A172 (cell line): ENCODE results near the gene SLMAP. TPM values are rescaled to one million over a fixed set of nuclear protein-coding genes. Genes with fewer than 3 reads are reported as not detected.

Source experiments
- DNase-seq: peaks from one replicate; pipeline ENCODE4 v3.0.0-alpha.2; 2015; ENCODE audit warnings: low spot score
- total RNA-seq: library from RNA; depleted of rRNA; stranded (reverse); fragments of >200 nt; shearing (Covaris generic); gene quantifications from 2 replicates; pipeline ENCODE4 v1.2.3, GENCODE V29; 2014

The SLMAP gene
- total RNA-seq, 1 experiment from 2014 or later: 61.8 TPM

DNA sequence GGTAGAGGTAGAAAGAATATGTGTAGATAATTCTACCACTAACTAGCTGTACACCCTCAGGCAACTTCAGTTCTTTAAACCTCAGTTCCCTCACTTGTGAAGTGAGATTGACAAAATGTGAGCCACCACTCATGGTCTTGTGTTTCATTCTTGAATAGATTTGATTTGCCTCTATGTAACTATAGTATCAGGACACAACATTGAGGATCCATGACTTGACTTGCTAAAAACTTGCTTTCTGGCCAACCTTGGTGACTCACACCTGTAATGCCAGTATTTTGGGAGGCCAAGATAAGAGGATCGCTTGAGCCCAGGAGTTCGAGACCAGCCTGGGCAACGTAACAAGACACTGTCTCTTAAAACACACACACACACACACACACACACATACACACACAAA lies 136.3 kb downstream of the SLMAP start:
- no peak for DNase-seq

DNA sequence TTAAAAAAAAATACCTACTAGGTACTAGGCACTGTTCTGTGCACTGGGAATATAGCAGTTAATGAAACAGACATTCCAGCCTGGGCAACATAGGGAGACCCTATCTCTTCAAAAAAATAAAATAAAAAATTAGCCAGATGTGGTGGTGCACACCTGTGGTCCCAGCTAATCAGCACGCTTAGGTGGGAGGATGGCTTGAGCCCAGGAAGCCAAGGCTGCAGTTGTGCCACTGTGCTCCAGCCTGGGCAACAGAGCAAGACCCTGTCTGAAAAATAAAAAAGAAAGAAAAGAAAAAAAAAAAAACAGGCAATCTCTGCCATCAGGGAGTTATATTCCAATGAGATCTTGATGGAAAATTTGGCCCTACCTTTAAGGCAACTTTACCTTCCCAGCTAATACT lies 137.0 kb downstream of the SLMAP start:
- DNase-seq: no peak

DNA sequence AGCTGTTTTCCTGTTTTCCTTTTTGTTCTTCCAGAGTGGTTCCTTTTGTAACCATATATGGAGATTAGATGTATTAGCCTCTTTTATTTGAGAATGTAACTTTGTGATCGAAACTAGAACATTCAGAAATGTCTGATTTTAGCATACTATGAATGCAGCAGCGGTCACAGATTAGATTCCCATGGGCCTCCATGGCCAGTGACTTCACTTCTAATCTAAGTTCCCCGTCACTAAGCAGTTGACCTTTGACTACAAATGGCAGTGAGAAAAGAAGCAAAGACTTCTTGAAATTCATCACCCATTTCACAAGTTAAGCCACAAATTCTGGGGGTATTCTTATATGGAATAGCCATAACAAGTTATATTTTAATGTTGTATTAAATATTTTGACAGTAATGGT lies 137.6 kb downstream of the SLMAP start:
- DNase-seq: no peak

DNA sequence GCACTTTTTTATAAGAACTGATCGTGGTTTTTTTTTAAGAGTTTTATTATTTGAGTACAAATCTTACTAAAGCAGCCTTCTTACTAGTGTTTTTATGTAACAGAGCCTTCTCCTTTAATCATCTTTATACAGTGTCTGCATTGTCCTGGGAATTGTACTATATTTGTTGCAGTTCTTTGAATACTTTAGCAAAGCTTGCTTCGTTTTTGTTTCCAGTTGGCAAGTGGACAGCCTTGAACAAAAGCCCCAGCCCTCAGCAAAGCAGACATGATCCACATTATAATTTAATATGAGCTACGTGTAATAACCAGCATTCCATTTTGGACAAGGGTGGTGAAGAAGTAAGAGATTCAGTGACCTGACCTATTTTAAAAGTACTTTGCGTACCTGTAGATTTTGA lies 139.9 kb downstream of the SLMAP start:
- no peak for DNase-seq

DNA sequence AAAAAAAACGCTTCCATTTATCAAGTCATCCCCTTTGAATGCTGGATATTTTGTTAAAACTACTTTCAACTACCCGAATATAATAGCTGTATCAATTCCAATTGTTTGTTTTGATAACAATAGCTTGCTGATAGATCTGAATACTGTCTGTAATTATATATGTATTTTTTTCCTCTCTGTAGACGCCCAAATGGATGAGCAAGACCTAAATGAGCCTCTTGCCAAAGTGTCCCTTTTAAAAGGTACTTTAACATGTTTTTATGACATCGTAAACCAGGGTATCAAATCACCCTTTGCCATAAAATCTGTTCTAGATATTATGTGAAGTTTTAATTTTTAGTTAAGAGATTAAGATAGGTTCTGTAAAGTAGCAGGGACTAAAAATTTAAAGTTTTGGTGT lies 140.6 kb downstream of the SLMAP start:
- DNase-seq: no peak

DNA sequence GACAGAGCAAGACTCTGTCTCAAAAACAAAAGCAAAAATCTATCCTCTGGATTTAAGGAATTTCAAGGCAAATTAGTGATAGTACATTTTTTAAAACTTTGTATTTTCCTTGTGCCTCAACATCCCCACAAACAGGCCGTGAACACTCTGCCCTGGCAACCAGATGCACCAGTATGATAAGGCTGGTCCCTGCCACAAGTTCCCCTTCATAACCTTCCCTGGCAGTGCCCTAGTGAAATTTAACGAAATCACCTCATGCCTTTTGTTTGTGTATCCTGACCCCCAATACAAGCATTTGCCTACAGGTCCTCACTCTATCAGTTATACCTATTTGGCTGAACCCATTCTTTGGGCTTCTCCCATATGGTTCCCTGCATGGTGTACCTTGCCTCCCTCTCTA lies 144.7 kb downstream of the SLMAP start:
- no peak for DNase-seq

DNA sequence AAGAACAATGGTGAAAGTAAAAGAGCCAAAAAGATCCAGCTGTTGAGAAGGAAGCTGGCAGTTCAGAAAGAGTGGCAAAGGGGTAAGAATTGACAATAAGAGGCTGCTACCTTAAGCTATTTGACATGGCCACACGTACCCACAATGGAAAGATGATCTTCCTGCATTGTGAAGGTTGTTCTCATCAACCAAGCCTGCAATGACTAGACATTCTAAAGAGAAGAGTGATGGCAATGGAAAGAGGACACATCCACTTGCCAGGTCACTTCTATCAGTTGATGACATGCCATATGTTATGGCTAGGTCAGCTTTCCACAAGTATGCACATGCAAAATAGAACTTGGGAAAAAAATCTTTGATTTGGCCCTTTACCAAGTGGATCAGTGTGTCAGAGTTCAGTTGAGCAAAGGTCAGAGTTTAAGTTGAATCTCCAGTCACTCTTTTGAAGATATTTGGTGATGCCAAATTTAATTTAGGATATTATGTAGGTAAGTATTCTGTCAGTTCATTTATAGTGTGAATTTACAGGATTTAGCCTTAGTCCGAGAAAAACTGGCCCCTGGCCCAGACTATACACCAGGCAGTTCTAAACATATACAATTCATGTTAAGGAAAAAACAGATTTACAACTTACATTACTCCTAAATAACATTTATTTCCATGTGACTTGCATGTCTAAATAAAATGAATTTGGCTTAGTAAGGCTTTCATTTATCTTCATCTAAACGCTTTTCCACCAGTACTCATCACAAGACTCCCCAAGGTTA lies 147.2 kb downstream of the SLMAP start:
- no peak for DNase-seq

DNA sequence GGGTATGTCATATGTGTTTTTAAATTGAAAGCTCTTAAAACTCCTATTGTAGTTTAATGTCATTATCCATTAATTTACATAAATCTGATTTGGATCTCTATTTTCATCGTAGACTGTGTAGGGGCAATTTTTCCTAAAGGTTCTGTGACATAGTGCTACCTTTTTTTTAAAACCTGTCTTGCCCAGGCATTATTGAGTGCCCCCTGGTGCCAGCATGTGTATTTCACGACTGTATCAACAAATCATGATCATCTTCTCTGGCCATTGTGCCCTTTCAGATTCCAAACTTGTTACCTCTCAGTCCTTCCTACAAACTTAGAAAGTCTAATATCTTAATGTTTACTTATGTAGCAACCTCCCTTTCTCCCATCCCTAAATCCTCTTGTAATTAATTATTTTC lies 154.9 kb downstream of the SLMAP start:
- peak; percentile 18 for DNase-seq

DNA sequence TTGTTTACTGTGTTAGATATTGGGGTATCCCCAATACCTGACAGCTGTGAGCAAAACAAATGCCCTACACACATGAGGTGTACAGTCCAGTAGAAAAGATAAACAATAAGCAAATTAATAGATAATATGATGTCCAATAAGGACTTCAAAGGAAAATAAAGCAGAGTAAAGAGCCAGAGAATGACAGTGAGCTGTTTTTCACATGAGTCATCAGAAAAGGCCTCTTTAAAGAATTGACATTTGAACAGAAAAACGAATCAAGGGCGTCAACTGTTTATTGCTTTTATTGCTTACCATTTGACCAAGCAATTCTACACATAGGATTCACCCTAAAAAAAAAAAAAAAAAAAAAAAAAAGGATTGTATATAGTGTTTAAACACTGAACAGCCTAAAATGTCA lies 155.5 kb downstream of the SLMAP start:
- DNase-seq: peak; percentile 18

DNA sequence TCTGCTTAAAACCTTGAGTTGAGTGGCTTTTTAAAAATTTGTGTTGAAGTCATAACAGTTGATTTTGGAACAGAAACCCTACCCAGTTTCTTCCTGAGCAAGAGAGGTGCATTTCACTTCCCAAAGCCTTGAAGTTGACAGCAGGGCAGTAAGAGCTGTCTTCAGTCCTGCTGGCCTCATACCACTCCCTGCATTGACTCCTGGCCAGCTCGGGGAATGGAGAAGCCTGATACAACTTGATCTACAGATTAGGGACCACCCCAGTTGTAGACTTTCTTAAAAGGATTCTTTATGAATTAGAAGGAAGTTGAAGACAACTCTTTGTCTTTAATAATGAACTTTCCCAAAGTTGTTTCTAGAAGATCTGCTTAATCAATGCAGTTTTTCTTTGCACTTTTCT lies 161.5 kb downstream of the SLMAP start:
- no peak for DNase-seq

DNA sequence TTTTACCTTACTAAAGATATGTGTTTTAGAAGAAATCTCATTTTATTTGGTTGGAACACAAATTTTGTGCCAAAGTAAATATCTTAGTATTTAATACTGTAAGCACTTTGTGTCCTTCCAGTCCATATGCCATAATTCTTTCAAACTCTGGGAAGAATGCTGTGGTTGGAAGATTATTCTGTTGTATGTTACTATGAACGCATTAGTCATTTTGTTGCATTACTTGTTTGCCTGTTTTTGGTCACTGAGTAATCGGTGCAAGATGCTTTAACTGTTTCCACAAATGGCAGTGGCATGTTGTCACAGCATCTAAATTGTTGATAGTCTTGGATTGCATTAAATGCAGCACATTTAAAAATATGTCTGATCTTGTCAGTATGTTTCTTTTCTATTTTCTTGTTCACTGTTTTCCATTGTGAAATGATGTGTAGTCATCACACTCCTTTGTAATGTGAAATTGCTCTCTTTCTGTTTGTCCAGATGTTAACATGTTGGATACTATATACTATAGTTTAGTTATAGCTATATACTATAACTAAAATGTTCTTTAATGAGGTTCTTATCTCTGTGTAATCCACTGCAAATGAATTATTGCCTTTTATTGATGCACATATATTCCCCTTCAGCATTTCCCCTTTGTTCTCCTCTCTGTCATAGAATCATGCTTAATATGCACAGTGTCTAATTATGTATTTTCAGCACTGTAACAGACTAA lies 162.2 kb downstream of the SLMAP start:
- peak; percentile 74 for DNase-seq

DNA sequence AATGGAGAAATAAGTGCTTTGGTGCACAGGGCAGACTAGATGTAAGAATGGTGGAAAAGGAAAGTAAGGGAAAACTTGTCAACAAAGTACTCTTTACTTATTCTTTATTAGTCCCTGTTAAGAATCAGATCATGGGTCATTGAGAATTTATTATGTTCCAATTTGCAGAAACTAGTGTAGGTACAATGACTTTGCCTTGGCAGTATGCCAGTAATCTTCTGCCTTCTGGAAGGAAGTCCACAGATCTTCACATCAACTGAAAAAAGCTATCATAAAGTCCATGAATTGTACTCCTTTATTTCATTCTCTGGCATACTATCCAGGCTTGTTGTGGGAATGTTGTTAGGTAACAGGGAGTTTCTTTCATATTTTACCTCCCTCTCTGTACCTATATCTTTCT lies 163.9 kb downstream of the SLMAP start:
- DNase-seq: no peak

DNA sequence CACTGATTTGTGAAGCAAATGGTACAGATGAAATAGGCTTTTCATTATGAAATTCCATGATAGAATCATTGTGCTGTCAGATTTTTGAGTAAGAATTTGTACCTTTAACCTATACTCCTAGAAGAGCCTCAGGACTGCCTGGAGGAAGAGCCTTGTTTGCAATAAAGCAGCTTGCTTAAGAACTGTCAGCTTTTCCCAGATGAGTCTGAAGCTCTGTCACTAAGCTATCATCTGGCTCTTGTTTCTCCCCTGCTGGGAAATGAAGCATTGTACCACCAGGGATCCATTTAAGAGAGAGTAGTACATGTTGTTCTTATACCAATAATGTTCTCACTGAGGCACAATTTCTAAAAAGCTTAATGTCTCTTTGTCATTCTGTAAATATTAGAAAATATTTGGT lies 167.0 kb downstream of the SLMAP start:
- DNase-seq: no peak

DNA sequence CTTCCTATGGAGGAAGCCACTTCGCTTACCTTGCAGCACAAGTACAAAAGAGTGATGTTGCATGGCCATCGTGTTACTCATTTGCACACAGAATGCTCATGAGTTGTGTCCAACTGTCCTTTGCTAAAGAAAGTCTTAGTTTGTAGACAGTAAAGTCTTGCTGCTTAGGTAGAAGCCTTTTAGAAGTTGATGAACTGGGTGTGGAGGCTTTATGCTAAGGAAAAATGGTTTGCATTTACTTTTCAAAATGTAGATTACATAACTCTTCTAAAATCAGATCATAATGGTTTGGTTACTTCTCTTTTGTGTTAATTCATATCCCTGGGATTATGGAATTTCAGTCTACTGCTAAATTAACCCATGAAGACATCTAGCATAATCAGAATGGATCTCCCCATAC lies 167.6 kb downstream of the SLMAP start:
- DNase-seq: no peak

DNA sequence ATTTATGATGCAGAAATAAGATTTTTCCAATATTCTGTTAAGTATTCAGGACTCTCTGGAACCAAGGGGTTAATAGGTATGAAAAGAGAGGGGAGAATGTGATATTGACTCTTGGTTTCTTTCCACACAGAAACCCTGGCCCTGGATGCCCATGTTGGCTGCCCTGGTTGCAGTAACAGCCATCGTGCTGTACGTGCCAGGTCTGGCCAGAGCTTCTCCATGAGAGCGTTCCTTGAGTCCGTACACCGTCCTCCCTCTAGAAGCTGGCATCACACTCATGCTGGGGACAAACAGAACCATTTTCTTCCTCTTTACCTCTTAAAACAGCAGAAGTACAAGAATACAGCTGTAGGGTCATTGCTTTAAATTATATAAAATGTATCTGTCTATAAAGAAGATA lies 171.1 kb downstream of the SLMAP start:
- DNase-seq: no peak

DNA sequence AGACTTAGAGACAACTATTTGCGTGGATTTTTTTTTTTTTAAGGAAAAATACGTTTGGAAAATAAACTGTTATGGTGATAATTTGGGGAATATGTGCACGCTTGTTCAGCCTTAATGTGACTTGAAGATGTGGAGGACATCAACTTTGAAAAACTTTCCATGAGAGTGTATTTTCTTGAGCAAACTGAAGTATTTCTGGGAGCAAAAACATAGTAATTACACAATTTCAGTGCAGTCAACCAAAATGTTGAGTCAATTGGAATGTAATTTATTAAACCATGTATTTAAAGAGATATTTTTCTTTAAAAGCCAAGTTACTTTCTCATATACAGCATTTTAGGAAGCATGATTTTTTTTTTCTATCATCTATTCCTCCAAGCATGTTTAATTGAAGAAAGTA lies 171.8 kb downstream of the SLMAP start:
- DNase-seq: no peak

DNA sequence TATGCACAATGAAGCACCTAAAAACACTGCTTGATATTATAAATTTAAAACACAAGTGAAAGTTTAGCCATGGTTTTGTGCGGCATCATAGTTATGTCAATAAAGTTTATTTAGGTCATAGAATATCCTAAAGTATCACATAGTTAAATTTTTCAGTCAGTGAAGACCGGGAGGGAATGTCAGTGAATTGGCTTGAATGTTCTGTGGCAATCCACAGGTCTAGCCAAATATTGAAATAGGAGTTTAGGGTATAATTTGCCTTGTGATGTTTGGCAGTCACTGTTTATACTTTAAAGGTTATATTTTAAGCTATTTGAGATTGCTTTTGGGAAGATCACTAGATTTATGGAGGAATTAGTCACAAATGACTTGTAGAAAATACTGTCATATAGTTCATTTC lies 172.4 kb downstream of the SLMAP start:
- DNase-seq: no peak

DNA sequence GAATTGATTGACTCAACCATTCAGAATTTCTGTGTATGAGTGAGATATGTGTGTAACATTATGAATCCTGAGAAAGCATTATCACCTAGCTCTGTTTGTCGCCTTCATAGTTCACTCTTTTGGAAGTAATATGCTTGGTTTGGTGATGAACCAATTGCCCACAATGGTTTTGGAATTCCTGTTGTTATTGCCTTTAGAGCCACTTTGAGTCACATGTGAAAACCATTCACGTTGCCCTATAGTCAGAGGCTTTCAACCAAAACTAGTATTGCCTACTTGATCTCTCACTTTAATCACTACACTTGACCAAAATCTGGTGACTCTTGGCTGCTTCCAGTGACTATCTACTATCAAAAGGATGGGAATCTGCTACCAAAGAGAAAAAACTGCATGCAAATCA lies 173.9 kb downstream of the SLMAP start:
- DNase-seq: no peak

DNA sequence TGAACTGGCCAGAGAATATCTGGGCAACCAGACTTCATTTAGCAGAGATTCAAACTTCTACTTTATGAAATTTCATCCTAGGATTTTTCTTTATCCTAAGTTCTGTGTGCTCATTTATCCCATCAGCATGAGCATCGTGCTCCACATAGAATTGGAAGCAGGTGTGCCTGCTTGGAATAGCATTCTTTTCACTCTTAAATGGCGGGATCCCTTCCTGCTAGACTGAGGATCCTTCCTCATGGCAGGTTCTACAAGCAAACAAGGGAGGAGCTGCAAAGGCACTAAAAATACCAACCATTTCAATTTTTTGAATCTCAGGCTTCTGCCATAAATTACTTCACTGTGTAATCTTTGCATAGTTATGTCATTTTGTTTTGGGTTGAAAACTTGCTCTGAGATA lies 177.5 kb downstream of the SLMAP start:
- no peak for DNase-seq

DNA sequence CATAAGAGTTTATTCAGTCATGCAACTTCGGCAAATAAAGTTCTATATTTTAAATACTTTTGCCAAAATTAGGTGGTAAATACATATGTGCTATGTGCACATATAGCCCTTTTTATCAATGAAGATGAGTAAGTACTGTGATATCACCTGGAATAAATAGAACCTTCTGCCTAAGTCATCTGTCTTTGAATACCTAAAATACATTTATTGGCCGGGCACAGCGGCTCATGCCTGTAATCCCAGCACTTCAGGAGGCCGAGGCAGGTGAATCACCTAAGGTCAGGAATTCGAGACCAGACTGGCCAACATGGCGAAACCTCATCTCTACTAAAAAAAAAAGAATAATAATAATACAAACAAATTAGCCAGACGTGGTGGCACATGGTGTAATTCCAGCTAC lies 178.3 kb downstream of the SLMAP start:
- no peak for DNase-seq

DNA sequence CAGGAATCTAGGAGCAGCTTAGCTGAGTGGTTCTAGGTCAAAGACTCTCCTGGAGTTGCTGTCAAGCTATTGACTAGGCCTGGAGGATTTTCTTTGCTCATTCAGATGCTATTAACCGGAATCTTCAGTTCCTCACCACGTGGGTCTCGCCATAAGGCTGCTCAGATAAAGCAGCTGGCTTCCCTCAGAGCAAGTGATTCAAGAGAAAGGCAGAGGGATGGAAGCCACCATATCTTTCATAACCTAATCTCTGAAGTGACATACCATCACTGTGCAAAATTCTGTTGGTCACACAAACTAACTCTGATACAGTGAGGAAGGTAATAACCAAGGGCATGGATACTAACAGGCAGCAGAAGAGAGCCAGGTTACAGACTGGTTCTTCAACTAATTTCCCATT lies 179.4 kb downstream of the SLMAP start:
- DNase-seq: no peak

DNA sequence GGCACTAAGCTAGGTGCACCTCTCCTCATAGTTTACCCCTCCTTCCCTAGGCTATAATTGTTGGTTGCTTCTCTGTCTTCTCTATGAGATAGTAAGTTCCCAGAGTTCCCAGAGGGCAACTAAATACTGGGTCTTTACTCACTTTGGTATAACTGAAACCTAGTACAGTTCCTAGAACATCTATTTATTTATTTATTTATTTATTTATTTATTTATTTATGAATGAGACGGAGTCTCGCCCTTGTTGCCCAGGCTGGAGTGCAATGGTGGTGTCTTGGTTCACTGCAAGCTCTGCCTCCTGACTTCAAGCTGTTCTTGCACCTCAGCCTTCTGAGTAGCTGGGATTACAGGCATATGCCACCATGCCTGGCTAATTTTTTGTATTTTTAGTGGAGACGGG lies 181.0 kb downstream of the SLMAP start:
- DNase-seq: no peak

DNA sequence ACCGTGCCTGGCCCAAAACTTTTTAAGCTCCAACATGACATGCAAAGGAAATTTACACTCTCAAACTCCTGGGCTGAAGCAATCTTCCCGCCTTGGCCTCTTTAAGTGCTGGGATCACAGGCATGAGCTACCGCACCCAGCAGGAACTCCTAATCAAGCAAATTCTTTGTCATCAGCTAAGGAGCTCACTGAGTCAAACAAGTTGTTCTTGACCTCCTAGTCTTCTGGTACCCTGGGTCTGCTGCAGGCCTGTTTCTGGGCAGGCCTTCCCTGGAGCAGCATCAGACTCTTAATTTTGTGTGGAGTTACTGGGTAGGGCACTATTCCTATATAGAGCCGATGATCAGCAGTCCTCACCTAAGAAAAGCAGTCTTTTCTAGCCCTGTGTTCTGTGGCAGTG lies 183.7 kb downstream of the SLMAP start:
- no peak for DNase-seq

DNA sequence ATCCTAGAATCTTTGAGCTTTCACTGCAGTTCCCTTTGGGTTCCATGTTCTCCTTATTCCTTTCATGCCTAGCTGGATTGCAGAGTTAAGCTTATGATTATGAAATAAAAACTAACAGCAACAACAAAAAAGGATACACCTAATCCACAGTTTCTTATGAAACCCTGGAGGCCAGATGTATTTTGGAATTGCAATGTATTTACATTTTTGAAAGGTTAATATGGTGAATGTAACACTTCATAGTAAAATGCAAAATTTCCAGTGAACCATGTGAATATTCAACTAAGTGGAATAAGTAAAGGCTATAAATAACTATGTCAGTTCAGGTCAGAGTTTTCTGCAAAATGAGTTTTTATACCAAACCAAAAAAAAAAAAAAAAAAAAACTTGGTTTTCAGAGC lies 186.3 kb downstream of the SLMAP start:
- DNase-seq: no peak
